Suppressor macrophage (primary cell): ENCODE data around the gene CAMLG.
"Not testable (repeated sequence)": the region's sequence is repeated elsewhere in the genome, so short reads cannot be mapped to it uniquely, and the experiment has no call there.

Experiments
- DNase-seq, 4 experiments: peaks; one replicate each; pipeline ENCODE4 v3.0.0-alpha.2; 2020 to 2022
- total RNA-seq, 17 experiments: gene quantifications; one replicate each; lab custom pipeline; 2026; ENCODE audit warnings: mixed read lengths in 6 of 17, inconsistent platforms in 3 of 17; lab: John Stamatoyannopoulos, UW

The CAMLG gene
- total RNA-seq = 10.4 to 25.0 (median 16.6) reads per million in 17 experiments

- DNase-seq = peak; percentile 99 to 100 (median 99)
These were observed at the start of gene CAMLG for GRCh38 chr5:134738133-134738962. TSS of gene CAMLG (plus strand) at chr5:134738548. CDS start at chr5:134738621, 73 bp downstream.

- DNase-seq = not testable (repeated sequence)
These were observed 48.2 kb upstream of the CAMLG start for GRCh38 chr5:134690144-134690543.

- no peak for DNase-seq
These were observed 45.6 kb upstream of the CAMLG start for GRCh38 chr5:134692722-134693121.

GRCh38 chr5:134708301-134708700 is 30.0 kb upstream of the CAMLG start:
- DNase-seq = no peak

GRCh38 chr5:134714120-134714519 is 24.2 kb upstream of the CAMLG start:
- DNase-seq = no peak

GRCh38 chr5:134714541-134714940 is 23.8 kb upstream of the CAMLG start:
- DNase-seq = no peak

GRCh38 chr5:134715466-134715865 is 22.9 kb upstream of the CAMLG start:
- DNase-seq = not testable (repeated sequence)

GRCh38 chr5:134724872-134725271 is 13.5 kb upstream of the CAMLG start:
- no peak for DNase-seq

- DNase-seq = peak in 2 of 4 experiments; percentile 6 to 24
These were observed 5.5 kb upstream of the CAMLG start for GRCh38 chr5:134732819-134733218.

GRCh38 chr5:134735243-134735642 is 3.1 kb upstream of the CAMLG start:
- DNase-seq = no peak

GRCh38 chr5:134736173-134736812 is 2.1 kb upstream of the CAMLG start:
- peak; percentile 13 to 68 (median 35) for DNase-seq

- DNase-seq = peak; percentile 26 to 56 (median 46)
These were observed 764 bp downstream of the CAMLG start for GRCh38 chr5:134738963-134739661.

- DNase-seq = no peak
These were observed 2.7 kb downstream of the CAMLG start for GRCh38 chr5:134741052-134741451.

GRCh38 chr5:134742134-134742533 is 3.8 kb downstream of the CAMLG start:
- no peak for DNase-seq

GRCh38 chr5:134749415-134749814 is 11.1 kb downstream of the CAMLG start:
- no peak for DNase-seq

GRCh38 chr5:134758176-134758503 is 19.8 kb downstream of the CAMLG start:
- no peak for DNase-seq

GRCh38 chr5:134758504-134759341 is 20.4 kb downstream of the CAMLG start, which contains the start of gene DDX46:
TSS of gene DDX46 (plus strand) at chr5:134758779. CDS start at chr5:134758939, 160 bp downstream.
- DNase-seq = peak; percentile 95 to 97 (median 96)

GRCh38 chr5:134767528-134768291 is 29.4 kb downstream of the CAMLG start:
- DNase-seq = not testable (repeated sequence)

GRCh38 chr5:134769206-134769605 is 30.9 kb downstream of the CAMLG start:
- DNase-seq = peak in 1 of 4 experiments; percentile 7

- DNase-seq = peak; percentile 20 to 66 (median 54)
These were observed 34.2 kb downstream of the CAMLG start for GRCh38 chr5:134772461-134773125.

- peak in 1 of 4 experiments; percentile 5 for DNase-seq
These were observed 39.0 kb downstream of the CAMLG start for GRCh38 chr5:134777366-134777765.
